Fibroblast of skin of left biceps (primary cell): ENCODE results near the gene PROK1.

Experiments
- DNase-seq, 2 experiments: peaks; one replicate each; pipeline ENCODE4 v3.0.0-alpha.2; 2013; ENCODE audit warnings: low read depth in 2 of 2

PROK1 gene

DNA sequence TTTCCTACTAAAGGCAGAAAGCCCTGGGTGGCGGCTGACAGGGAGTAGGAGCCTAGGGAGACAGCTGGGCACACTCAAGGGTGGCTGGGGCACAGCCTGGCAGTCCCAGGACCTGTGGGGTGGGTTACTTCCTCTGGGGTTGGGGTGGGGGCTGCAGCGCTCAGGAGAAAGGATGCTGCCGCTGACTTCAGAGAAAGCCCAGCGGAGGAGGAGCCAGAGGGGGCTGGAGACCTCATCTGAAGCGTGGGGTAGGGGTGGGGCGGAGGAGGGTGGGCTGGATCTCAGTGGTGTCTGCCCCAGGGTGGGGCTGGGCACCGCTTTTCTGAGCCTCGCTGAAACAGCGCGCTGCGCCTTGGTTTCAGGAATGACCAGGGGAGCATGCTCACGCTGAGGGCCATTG is 37.2 kb downstream of the PROK1 start:
- no peak for DNase-seq

DNA sequence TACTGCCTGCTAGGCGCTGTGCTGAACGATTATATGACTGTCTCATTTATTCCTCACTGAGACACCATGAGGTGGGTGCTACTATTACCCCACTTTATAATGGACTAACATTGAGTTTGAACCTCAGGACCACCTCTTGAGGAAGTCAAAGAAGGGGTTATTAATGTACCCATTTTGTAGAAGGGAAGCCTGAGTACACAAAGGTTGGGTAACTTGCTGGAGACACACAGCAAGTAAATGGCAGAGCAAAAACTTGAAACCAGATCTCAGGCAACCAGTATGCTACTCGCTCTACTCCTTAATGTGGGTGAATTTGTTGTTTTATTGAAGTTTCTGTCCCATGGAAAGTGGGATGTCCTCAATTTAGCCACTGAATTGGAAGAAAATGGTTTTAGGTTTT is 37.9 kb downstream of the PROK1 start:
- DNase-seq, result no peak

GRCh38 chr1:110489406-110489805 is 38.5 kb downstream of the PROK1 start:
- DNase-seq, result no peak

DNA sequence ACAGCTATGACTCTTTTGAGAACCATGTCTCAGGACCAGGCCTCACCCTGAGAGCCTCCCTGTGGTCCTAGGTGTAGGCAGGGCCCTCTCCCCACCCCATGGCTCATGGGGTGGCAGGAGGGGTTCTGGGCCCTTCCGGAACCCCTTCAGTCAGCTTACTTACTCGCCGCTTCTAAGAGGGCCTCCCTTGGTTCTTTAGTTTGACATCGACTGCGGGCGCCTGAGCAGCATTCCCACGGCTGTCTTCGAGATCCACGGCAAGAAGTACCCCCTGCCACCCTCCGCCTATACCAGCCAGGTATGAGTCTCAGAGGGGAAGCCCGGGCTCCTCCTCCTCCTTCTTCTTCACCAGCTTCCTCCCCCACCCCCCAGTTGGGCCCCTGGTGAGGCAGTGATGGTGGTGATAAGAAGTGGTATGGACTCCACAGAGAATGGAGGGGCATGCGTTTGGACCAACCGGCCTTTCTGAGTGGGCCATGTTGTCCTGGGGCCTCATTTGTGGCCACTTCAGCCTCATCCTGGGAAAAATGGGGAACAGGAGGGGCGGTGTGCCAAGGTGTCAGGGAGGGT is 39.1 kb downstream of the PROK1 start:
- no peak for DNase-seq

DNA sequence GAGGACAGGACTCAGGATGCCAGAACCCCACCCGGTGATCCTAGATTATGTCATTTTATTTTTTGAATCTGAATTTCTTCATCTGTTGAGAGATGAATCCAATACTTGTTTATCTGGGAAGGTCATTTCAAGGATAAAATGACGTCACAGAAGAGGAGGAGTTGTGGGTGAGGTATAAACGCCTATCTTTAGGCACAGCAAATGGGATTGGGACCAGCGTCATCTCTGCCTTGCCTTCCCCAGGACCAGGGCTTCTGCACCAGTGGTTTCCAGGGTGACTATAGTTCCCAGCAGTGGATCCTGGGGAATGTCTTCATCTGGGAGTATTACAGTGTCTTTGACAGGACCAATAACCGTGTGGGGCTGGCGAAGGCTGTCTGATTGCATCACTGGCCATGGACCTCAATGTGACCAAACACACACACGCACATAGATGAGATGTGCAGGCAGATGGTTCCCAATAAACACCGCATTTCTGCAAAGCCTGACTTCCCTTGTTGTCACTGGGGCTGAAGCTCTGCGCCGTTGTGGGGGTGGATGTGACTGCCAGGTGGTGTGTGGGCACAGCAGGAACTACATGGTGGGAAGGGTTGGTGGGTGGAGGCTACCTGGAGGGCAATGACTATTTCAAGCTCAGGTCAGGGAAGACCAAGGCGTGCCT is 40.0 kb downstream of the PROK1 start:
- no peak for DNase-seq

GRCh38 chr1:110492573-110492972 is 41.6 kb downstream of the PROK1 start:
- DNase-seq, result no peak

- no peak for DNase-seq
Observed at GRCh38 chr1:110493059-110493699, 42.2 kb downstream of the PROK1 start.

DNA sequence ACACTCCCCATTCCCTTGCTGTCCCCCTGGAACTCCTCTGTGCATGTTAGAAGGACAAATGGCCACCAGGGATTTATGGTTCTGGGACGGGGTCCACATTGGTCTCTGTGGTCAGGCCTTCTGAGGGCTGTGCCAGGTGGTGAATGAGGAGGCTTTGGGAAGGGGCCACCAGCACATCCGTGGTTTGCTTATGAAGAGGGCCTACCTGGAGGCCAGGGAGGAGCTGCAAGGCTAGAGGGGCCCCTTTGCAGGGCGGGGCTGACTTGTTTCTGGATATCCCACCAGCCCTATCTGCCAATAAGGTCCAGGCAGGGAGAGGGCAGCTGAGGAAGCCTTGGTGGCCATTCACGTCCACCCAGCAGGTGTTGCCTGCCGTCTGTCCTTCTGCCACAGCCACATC is 43.1 kb downstream of the PROK1 start:
- DNase-seq, result no peak

GRCh38 chr1:110494522-110495406 is 43.8 kb downstream of the PROK1 start:
- DNase-seq, result no peak

- DNase-seq, result peak; percentile 36 to 47
Observed at GRCh38 chr1:110495926-110496600, 45.1 kb downstream of the PROK1 start.

DNA sequence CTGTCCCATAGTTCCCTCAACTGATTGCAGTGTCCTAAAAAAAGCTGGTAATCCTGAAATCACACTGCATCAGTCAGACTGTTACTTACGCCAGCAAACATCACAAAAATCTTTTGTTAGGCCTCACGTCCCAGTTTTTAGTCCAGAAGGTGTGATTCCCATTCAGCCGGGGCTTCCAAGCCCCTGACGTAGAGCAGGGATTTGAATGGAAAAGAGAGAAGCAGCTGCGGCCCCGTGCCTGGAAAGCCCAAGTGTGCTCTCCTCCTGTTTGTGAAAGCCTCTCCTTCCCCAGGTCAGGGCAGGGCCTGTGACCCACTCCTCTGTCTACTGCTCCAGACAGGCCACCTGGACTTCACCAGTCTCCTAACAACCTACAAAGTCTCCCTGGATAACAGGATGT is 47.3 kb downstream of the PROK1 start:
- DNase-seq, result no peak

GRCh38 chr1:110501488-110502132 is 50.7 kb downstream of the PROK1 start:
- no peak for DNase-seq

DNA sequence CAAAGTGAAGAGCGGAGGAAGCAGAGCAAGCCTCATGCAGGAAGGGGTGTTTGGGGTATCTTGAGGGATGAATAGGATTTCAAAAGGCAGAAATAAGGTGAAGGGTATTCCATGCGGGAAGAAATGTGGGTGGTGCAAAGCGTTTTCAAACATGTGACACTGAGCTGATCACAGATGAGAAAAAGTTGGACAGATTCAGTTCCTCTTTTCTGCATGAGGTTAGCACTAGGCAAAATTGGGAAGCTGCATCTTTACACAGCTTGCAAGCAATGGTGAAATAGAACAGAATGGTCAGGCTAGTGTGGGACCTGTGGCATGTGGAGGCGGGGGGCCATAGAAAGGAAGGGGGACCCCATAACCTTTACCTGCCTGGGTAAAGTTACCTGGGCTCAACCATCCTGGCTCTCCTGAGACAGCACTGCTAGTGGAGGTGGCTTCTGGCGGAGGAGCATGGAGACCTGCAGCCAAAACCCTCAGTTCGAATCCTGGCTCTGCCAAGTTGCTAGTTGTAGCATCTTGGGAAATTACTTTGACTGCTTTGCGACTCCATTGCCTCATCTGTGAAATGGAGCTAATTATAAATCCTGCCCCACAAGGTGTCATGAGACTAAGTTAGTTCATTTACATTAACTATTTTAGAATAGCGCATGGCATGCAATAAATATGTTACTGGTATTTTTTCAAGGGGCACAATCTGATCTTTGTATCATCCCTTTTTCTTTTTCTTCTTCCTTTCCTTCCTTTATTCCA is 51.6 kb downstream of the PROK1 start:
- DNase-seq, result no peak

DNA sequence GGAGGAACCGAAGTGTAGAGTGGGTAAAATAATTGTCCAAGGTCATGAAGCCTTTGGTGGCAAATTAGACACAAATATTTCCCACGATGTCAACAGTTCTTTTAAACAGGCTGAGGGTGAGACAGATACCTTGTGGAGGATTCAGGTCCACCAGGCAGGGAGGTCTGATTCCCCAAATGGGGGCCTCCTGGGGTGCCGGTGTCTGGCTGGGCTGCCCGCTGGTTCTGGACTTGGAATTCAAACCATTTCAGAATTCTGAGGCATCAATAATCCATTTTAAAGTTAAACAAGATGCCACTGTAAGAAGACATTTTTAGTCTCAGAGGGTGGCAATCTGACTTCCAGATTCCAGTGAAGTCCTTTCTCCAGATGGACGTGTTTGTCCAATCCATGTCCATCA is 52.5 kb downstream of the PROK1 start:
- DNase-seq, result no peak

GRCh38 chr1:110504226-110504625 is 53.3 kb downstream of the PROK1 start:
- DNase-seq, result no peak

DNA sequence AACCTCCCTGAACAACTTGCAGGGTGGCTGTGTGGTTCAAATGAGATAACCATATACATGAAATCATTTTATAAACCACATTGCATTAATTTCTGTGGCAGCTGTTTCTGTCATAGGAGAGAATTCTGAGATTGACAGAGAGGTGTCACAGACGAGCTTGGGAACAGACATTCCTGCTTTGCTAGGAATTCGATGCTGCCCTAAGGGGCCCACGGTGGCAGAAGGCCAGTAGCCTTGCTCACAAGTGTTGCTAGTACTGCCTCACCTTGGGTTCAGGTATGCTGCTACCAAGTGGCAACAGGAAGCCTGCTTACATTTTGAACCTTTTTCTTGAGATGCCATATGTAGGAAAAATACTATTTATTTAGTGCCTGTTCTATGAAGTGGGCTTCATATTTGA is 54.6 kb downstream of the PROK1 start:
- DNase-seq, result no peak

- DNase-seq, result no peak
Observed at GRCh38 chr1:110506541-110506940, 55.6 kb downstream of the PROK1 start.
